Activated CD4-positive, alpha-beta T cell treated with anti-CD3 and anti-CD28 coated beads for 1 hour (primary cell): ENCODE measurements around the gene HIVEP3.

Source experiments
- DNase-seq: peaks from one replicate; pipeline ENCODE4 v3.0.0-alpha.2; 2020

HIVEP3 gene

DNA sequence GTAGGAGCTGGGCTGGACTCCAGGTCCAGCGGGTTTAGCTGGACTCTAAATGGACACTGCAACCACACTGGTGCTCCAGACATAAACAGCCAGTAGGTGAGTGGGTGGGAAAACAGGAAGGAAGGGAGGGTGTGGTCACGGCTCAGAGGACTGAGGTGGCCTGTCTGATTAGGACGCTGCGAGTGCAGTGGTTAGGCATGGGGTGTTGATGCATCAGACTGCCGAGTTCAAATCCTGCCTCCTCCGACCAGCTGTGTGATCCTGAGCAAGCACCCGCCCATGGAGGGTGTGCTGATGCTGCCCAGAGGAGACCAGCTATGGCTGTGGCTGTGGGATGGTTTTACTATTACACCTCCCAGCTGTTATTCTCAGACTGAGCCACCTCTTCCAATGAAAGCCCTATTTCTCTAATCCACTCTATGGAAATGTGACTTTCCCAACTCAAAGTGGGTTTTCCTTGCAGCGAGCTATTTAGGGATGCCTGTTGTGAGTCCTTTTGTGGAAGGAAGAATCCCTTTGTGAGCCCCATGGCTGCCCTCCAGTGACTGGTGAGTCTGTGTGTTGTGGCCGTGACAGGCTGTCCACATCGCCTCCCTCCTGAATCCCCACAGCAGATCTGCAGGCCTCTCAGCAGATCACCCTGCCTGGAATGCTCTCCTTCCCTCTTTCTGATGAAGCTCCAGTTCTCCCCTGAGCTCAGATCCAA lies 377.7 kb downstream of the HIVEP3 start:
- DNase-seq: no peak

DNA sequence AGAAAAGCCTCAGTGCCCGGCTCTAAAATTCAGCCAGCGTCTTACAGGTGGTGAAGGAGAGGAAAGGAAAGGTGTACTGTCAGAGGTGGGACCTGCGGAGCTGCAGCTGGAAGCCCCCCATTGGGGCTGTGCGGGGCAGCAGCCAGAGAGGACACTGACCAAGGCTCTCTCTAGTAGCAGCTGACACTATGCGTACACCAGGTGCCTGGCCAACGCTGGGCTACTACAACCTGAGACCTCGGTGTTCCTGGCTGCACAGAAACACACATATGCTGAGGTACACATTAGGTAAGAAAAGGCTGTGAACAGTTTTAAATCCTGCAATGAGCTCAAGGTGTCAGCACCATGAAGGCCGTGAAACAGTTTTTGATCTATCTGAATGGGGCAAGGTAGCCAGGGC lies 378.7 kb downstream of the HIVEP3 start:
- DNase-seq: no peak

- no peak for DNase-seq
Measured at GRCh38 chr1:41539418-41539805, 379.3 kb downstream of the HIVEP3 start.

DNA sequence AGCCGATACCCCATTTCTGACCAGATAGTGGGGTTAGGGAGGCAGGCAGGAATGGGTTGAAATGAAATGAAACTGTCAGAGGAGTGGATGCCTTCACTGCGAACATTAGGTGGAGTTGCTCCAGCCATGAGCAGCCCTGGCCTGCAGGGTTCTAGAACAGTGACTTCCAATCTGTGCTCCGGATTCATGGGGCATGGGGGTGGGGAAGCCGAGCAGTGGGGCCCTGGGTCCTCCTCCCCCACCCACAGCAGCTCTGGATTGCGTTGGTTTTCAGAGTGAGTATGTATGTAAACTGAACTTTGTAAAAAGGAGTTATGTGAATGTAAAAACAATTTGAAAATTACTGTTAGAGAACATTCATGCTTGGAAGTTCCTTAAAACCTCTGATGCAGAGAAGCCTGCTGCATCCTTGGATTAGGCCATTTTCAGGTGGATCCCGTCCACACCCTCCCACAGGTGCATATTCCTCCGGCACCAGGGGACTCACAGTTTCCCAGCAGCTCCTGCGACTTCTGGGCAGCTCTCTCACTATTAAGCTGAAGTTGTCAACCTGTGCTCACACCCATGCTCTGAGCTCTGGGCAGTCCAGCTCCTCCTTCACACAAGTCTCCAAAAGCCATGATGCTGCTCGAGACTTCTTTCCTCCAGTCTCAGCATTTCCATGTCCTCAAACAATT lies 379.8 kb downstream of the HIVEP3 start:
- no peak for DNase-seq

DNA sequence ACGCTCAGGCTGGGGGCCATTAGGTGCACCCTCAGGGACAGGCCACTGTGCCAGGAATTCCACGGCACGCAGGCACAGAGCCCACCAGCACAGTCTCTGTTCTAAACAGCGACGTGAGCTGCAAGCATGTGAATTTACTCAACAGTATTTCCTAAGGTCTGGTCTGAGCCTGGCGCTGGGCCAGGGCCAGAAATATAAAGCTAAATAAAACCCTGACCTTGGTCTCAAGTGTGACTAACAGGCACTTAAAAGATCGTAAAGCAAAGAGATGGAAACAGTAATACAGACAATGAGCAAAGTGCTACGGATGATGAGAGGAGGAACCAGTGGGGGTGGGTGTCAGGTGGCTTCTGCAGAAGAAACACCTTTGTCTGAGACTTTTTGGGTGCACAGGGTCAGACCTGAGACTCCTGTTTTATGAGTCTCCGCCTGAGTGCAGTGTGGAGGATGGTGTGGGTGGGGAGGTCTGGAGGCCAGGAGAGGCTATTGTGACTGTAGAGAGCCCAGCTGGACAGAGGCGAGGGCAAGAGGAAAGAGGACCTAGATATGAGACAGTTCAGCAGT lies 380.9 kb downstream of the HIVEP3 start:
- DNase-seq: no peak

DNA sequence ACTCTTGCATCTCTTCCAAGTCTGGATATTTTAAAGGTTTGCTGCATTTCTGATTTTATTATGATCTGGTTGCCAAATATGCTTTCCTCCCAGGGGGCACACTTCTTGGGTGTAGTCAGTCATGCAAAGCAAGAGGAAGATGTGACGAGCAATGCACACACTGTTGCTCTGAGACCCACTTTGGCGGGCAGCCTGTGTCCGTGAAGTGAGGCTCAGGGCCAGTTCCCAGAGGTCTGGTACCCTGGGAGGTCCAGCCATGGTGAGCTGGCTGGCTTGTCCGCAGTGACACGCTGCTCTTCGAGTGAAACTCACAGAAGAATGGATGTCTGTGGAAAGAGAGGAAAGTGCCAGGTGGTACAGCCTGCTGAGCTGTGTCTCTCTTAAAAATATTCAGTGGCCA lies 381.5 kb downstream of the HIVEP3 start:
- DNase-seq: no peak

GRCh38 chr1:41536361-41536802 lies 382.3 kb downstream of the HIVEP3 start:
- no peak for DNase-seq

DNA sequence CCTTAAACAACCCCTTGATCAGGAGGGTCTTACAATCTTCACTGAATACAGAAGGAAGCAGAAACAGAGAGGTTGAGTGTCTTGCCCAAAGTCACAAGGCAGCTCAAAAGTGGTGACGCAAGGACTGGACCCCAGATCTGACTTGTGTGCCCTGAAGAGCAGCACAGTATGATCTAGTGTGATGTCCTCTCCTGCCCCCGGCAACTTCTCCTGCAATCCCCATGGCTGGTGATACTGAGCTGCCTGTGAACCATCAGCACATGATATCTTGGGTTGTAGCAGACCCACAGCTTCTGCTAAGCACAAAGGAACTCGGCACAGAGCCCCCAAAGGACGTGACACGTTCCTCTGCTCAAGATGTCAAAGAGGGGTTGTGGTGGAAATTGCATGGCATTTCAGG lies 383.0 kb downstream of the HIVEP3 start:
- DNase-seq: no peak

DNA sequence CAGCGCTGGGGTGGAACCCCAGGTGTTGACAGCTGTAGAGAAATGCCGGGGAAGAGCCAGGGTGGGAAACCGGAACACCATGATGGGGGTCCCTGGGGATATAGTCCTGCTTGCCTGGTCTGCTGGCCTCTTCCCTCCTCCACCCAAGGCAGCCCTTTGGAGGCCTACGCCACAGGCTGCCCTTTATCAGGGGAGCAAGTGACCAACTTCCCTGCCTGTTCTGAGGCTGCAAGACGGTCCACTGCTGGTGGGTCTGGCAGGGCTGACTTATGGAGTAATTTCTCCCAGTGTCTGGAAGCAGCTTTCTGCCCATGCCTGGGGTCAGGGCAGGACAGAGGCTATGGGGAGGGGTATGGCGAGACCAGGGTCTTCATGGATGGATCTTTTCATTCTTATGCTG lies 383.4 kb downstream of the HIVEP3 start:
- no peak for DNase-seq

GRCh38 chr1:41534181-41535076 lies 384.3 kb downstream of the HIVEP3 start:
- no peak for DNase-seq

GRCh38 chr1:41533731-41534080 lies 385.0 kb downstream of the HIVEP3 start:
- DNase-seq: no peak

- no peak for DNase-seq
Measured at GRCh38 chr1:41533016-41533730, 385.5 kb downstream of the HIVEP3 start.

DNA sequence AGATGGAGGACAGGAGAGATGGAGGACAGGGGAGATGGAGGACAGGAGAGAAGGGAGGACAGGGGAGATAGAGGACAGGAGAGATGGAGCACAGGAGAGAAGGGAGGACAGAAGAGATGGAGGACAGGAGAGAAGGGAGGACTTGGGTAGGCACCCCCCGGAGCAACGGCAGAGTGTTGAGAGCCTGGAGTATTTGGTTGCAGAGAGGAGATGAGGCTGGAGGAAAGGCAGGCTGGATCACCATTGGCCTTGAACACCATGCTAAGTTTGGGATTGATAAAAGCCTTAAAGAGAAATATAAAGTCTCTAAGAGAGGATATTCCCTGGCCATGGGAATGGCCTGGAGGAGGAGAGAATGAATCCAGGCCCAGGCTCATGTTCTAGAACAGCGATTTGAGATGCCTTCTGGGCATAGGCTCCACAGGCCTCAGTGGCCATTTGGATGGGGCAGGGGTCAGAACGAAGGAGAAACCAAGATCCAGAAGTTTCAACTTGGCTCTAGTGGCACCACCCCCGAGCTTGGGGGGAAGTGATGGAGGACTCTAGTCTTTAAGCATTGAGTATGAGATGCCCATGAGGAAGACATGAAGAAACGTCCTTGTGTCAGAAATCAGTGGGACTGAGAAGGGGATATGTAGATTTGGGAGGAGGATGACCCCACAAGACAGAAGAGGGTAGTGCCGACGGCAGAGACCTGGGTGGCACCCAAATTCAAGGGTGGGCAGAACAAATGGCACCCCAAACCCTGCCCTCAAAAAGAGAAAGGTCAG lies 386.3 kb downstream of the HIVEP3 start:
- no peak for DNase-seq

GRCh38 chr1:41530411-41530810 lies 388.3 kb downstream of the HIVEP3 start:
- no peak for DNase-seq

GRCh38 chr1:41529621-41530395 lies 388.9 kb downstream of the HIVEP3 start:
- DNase-seq: no peak

DNA sequence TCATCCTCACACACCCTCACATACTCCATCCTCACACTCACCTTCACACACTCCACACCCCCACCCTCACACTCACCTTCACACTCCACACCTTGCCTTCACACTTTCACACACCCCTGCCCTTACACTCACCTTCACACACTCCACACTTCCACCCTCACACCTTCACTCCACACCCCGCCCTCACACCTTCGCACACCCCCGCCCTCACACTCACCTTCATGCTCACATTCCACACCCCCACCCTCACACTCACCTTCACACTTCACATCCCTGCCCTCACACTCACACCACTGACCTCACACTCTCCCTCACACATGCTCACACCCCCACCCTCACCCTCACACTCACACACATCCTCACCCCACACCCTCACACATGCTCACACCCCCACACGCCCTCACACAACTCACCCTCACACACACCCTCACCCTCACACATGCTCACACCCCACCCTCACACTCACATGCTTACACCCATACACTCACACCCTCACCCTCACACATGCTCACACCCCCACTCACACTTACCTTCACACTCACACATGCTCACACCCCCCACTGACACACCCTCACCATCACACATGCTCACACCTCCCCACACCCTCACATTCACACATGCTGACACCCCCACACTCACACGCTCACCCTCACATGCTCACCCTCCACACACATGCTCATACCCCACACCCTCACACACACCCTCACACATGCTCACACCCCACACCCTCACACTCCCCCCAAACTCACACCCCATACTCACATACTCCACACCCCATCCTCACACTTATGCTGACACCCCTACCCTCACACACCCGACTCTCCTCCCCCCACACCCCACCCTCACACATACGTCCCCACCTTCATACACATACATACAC lies 389.8 kb downstream of the HIVEP3 start:
- no peak for DNase-seq

GRCh38 chr1:41528106-41528505 lies 390.6 kb downstream of the HIVEP3 start:
- no peak for DNase-seq

- DNase-seq: no peak
Measured at GRCh38 chr1:41526956-41527561, 391.7 kb downstream of the HIVEP3 start.

DNA sequence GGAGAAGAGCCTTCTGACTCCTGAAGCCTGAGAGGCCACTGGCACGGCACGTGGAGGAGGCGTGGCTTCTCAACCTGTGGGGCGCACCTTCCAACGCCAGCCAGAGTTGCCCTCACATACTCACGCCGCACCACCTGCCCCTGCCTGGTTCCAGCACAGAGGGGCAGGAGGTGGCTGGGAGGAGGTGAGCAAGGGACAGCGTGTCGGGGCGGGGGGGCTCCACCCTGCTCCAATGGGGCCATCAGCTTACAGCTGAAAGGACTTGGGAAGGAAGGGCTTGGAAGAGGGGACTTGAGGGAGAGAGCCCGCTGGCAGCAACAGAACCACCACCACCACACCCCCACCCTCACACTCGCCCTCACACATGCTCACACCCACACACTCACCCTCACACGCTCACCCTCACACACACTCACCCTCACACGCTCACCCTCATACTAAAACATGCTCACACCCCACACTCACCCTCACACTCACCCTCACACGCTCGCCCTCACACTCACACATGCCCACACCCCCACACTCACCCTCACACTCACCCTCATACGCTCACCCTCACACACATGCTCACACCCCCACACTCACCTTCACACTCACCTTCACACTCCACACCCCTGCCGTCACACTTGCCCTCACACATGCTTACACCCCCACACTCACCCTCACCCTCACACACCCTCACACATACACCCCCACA lies 392.7 kb downstream of the HIVEP3 start:
- no peak for DNase-seq
